ENCODE data around the gene OR1I1. TPM values are rescaled to one million over a fixed set of nuclear protein-coding genes. Genes with fewer than 3 reads are reported as not detected.

Gene OR1I1
- total RNA-seq, 1 donor from 2014 or later = under 0.01 TPM

GRCh38 chr19:15115762-15116615 is 34.0 kb downstream of the OR1I1 start:
- no peak for DNase-seq (ENCODE audit: low spot score in 2 of 2)
- no peak for FAIRE-seq

DNA sequence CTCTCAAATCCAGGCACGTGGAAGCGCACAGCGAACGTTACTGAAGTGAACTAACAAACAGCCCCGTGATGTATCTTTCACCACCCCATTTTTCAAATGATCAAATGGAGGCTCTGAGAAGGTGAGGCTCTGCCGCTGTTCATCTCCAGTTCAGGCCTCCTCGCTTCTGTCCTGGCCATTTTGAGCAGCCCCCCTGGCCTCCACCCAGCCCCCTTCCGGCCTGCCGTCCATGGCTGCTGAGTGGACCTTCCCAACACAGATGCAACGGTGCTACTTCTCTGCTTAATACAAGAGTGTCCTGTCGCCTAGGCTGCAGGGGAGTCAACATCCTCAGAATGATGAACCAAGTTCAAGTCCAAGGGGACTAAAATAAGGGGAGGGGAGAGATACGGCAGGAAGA is 34.8 kb downstream of the OR1I1 start:
- FAIRE-seq (no peak), DNase-seq (ENCODE audit: low spot score in 2 of 2) (no peak)

DNA sequence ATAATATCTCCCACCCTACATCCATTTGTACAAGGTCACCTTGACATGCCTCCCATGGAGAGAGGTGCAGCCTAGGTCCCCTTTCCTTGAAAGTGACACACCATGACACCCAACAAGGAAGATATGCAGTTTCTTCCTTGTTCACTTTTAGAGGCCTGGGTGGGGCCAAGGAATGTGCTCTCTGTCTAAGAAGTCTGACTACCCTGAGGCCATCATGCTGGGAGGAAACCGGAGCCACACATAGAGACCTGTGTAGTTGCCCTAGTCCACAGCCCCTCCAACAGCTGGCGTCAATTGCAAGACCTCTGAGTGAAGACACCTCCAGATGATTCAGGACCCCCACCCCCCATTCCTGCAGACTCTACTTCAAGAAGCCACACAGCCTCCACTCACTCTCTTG is 36.2 kb downstream of the OR1I1 start:
- DNase-seq (ENCODE audit: low spot score in 2 of 2) = no peak
- FAIRE-seq = no peak

DNA sequence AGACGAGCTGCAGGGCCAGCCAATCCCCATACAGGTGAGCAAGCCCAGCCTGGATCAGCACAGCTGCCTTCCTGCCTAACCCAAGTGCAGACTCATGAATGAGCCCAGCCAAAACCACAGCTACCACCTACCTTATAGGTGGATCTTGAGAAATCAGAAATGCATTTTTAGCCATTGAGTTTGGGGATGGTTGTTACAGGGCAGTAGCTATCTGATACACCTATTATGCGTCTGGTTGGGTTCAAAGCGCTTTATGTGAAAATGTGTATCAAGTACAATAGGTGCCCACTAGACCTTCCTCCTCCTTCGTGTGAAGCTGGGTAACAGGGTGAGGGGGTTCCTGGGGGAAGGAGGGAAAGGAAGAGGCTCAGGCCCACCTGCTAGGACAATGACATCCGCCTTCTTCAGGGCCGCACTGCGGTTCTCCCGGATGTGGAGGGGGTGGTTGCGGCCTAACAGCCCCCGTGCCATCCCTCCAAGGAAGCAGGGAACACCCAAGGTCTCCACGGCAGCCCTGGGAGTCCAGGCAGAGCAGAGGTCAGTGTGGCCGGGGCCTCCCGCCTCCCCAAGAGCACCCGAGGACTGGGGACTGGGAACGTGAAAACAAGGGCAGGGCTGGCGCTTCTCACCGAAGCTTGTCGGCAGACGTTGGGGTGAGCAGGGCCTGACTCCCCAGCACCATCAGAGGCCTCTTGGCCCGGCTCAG is 36.9 kb downstream of the OR1I1 start:
- no peak for FAIRE-seq
- DNase-seq (ENCODE audit: low spot score in 2 of 2) = no peak

DNA sequence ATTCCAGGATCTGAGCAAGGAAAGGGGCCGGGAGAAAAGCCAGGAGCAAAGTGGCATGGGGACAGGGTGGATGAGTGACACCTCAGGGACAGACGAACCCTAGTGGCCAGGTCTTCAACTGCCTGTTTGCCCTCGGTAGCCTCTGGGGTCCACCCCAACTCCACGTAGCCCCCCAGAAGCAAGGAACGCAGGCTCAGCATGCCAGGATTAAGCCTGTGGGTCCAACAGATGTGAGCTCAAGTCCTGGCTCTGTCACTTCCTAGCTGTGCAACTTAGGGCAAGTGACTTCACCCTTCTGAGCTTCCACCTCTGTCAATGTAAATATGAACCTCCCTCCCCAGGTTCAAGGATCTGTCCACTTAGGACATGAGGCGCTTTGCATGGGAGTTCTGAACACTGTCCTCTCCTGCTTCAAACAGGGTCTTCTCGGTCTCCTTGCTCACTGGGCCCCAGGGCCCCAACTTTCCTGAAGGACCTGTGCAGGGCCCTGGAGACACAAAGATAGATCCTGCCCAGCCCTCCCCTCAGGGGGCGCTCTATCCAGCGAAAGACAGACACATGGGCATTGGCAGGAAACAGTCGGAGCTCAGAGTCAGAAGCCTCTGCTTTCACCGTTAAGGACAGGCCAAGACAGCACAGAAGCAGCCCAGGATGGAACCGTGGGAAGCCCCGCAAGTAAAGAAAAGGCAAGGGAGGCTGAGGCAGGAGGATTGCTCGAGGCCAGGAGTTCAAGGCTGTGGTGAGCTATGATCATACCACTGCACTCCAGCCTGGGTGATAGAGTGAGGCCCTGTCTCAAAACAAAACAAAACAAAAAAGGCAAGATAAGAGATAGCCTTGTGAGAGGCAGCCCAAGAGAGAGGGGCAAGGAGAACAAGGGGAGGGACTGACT is 38.4 kb downstream of the OR1I1 start:
- FAIRE-seq = no peak
- DNase-seq (ENCODE audit: low spot score in 2 of 2) = no peak

DNA sequence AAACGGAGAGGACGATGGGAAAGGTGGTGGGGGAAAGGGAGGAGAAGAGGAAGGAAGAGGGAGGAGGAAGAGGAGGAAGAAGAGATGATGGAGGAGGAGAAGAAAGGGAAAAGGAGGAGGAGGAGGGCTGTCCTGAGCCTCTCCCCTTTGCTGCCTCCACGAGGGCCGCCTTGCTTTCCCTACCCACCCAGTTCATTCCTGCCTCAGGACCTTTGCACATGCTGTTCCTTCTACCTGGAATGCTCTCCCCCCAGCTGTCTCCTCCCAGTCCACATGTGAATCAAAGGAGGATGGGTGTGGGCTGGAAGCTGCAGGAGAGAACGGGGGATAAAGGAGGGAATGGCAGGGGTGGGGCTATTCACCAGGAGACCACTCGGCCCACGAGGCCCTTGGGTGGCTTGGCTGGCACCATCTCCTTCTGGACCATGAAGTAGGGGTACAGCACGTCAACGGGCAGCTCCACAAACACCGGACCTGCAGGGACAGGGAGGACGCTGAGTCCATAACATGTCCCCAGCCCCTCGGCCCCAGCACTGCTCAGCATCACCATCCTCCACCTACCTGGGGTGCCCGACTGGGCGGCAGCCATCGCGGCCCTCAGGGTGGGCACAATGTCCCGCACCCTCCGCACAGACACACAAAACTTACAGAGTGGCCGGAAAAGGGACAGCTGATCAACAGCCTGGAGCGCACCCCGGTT is 40.5 kb downstream of the OR1I1 start:
- DNase-seq (ENCODE audit: low spot score in 2 of 2) (no peak), FAIRE-seq (no peak)

- FAIRE-seq = no peak
- no peak for DNase-seq (ENCODE audit: low spot score in 2 of 2)
These were observed 41.2 kb downstream of the OR1I1 start for GRCh38 chr19:15123031-15123890.

GRCh38 chr19:15123900-15124299 is 41.9 kb downstream of the OR1I1 start:
- no peak for FAIRE-seq
- peak; percentile 61 to 67 for DNase-seq (ENCODE audit: low spot score in 2 of 2)

- DNase-seq (ENCODE audit: low spot score in 2 of 2) = no peak
- FAIRE-seq = no peak
These were observed 42.7 kb downstream of the OR1I1 start for GRCh38 chr19:15124572-15125231.

GRCh38 chr19:15125232-15126067 is 43.4 kb downstream of the OR1I1 start:
- DNase-seq (ENCODE audit: low spot score in 2 of 2) (peak; percentile 90 to 96), FAIRE-seq (no peak)

DNA sequence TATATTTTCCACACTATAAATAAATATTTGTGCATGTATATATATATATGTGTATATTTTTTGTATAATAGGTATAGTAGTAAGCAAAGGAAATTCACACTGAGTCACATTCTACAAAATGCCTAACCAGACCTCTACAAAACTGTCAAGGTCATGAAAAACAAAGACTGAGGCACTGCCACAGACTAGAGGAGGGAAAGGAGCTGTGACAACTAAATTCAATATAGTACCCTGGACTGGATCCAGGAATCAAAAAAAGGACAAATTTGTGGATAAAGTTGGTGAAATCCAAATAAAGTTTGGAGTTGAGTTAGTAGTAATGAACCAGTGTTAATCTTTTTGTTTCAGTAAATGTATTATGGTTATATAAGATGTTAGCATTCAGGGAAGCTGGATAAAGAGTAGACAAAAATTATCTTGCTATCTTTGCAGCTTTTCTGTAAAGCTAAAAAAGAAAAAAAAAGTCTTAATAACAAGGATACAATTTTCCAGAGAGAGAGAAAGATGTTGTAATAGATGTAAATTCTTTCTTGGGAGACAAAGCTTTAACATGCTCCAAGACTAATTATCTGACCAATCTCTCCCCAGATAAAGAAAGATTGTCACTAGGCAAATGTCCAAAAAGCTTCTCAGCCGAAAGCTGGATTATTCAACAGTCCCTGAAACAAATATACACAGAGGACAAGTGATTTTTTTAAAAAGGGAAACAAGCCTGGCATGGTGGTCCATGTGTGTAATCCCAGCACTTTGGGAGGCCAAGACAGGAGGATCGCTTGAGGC is 44.3 kb downstream of the OR1I1 start:
- DNase-seq (ENCODE audit: low spot score in 2 of 2) = no peak
- no peak for FAIRE-seq

DNA sequence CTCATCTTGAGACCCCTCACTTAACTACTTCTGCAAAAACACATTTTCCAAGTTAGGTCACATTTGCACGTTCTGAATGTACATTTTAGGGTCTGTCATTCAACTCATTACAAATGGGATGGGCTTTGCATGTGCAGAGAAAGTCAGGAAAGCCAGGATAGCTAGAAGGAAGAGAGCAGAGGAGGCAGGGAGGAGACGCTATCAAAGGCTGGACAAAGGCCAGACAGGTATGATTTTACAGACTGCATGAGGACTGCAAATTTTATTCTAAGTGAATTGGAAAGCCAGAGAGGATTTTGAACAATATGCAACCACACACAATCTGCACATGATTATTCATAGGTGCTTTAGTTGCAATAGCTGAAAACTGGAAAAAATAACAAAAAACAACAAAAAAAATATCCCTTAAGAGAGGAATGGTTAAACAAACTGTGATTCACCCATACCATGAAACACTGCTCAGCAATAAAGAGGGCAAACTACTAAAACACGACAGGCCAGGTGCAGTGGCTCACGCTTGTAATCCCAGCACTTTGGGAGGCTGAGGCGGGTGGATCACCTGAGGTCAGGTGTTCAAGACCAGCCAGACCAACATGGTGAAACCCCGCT is 46.3 kb downstream of the OR1I1 start:
- DNase-seq (ENCODE audit: low spot score in 2 of 2) (no peak), FAIRE-seq (no peak)

GRCh38 chr19:15129856-15130585 is 48.0 kb downstream of the OR1I1 start:
- no peak for DNase-seq (ENCODE audit: low spot score in 2 of 2)
- FAIRE-seq = no peak

DNA sequence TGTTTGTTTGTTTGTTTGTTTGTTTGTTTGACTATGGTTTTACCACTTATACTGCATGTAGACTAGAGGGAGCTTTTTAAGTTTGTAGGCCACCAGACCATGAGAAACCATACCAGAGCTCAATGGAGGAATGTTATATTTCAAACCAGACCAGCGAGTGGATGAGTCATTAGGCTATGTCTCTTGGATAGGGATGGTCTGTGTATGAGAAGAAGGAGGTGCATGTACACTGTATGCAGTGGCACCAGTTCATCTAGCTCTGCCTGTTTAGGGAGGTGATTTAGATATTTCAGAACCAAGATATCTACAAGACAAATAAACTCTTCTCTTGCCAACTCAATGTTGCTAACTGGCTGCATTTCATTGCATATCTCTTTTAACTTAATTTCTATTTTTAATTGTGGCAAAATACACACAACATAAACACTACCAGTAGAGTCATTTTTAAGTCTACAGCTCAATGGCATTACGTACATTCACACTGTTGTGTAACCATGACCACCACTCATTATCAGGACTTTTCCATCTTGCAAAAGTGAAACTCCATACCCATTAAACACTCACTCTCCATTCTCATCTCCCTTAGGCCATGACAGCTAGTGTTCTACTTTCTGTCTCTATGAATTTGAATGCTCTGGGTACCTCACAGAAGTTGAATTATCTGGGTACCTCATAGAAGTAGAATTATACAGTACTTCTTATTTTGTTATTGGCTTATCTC is 54.4 kb downstream of the OR1I1 start:
- DNase-seq (ENCODE audit: low spot score in 2 of 2) (no peak), FAIRE-seq (no peak)

GRCh38 chr19:15137777-15138176 is 55.8 kb downstream of the OR1I1 start:
- DNase-seq (ENCODE audit: low spot score in 2 of 2) = no peak
- FAIRE-seq = no peak

Data from frontal cortex (tissue), 4 donors.